Smooth muscle cell (in vitro differentiated cells): ENCODE measurements around the gene FGF11. TPM values are rescaled to one million over a fixed set of nuclear protein-coding genes. Genes with fewer than 3 reads are reported as not detected.

Experiments
- DNase-seq: peaks from one replicate; lab custom pipeline; 2025; ENCODE audit not compliant: unreplicated experiment; lab: John Stamatoyannopoulos, UW
- H2AFZ ChIP-seq: fragments of 200-600 bp; sonication (generic); 2 replicates; pipeline ENCODE4 v1.6.0; 2016; ENCODE audit warnings: antibody characterized with exemption, low read depth, mild to moderate bottlenecking
- H3F3A ChIP-seq: fragments of 200-600 bp; sonication (generic); 2 replicates; pipeline ENCODE4 v1.6.0; 2017; ENCODE audit warnings: antibody characterized with exemption, low read depth
- H3K27ac ChIP-seq: fragments of 200-600 bp; sonication (generic); 2 replicates; pipeline ENCODE4 v1.5.1; 2016; ENCODE audit warnings: low read depth, mild to moderate bottlenecking
- H3K27me3 ChIP-seq: fragments of 200-600 bp; sonication (generic); 2 replicates; pipeline ENCODE4 v1.6.1; 2016; ENCODE audit warnings: low read depth, mild to moderate bottlenecking
- H3K36me3 ChIP-seq: fragments of 200-600 bp; sonication (generic); 2 replicates; pipeline ENCODE4 v1.5.1; 2016; ENCODE audit warnings: low read depth
- H3K4me1 ChIP-seq: fragments of 200-600 bp; sonication (generic); 2 replicates; pipeline ENCODE4 v1.5.1; 2016; ENCODE audit warnings: low read depth
- H3K4me2 ChIP-seq: fragments of 200-600 bp; sonication (generic); 2 replicates; pipeline ENCODE4 v1.6.0; 2016; ENCODE audit warnings: mild to moderate bottlenecking
- H3K4me3 ChIP-seq: fragments of 200-600 bp; sonication (generic); 2 replicates; pipeline ENCODE4 v1.5.1; 2016; ENCODE audit warnings: mild to moderate bottlenecking
- H3K79me2 ChIP-seq: fragments of 200-600 bp; sonication (generic); 2 replicates; pipeline ENCODE4 v1.6.0; 2016; ENCODE audit warnings: low read depth, mild to moderate bottlenecking
- H3K9ac ChIP-seq: fragments of 200-600 bp; sonication (generic); 2 replicates; pipeline ENCODE4 v1.6.0; 2016; ENCODE audit warnings: low read depth
- H3K9me3 ChIP-seq: fragments of 200-600 bp; sonication (generic); replicated peaks from 2 replicates; pipeline ENCODE4 v1.5.1; 2016; ENCODE audit warnings: low read depth
- H4K20me1 ChIP-seq: fragments of 200-600 bp; sonication (generic); 2 replicates; pipeline ENCODE4 v1.6.0; 2016; ENCODE audit warnings: low read depth
- WGBS: methylation state at CpG from one replicate; pipeline ENCODE4 v1.1.7; 2016; ENCODE audit warnings: low lambda C conversion rate; 5-methylcytosine and 5-hydroxymethylcytosine counted together
- polyA plus RNA-seq: library from polyadenylated mRNA; unstranded; fragments of >200 nt; fragmentation: Nextera tagmentation; extraction: Ambion mirVana; gene quantifications from 2 replicates; pipeline ENCODE4 v1.2.1, GENCODE V29; 2016
- total RNA-seq: library from RNA; depleted of rRNA; stranded (reverse); fragments of >200 nt; gene quantifications from 2 replicates; pipeline ENCODE4 v1.2.3, GENCODE V29; 2014
- TF ChIP-seq, protein P1 (sequence below): fragments of 200-600 bp; sonication (generic); IDR thresholded peaks from 2 replicates; pipeline ENCODE4 v1.5.1; 2017; ENCODE audit warnings: borderline replicate concordance, mild to moderate bottlenecking, antibody characterized with exemption; ENCODE audit not compliant: insufficient read depth, poor library complexity, severe bottlenecking

Gene FGF11
- total and polyA plus RNA-seq, 2 experiments from 2014 or later: 13.9 to 21.3 TPM

DNA sequence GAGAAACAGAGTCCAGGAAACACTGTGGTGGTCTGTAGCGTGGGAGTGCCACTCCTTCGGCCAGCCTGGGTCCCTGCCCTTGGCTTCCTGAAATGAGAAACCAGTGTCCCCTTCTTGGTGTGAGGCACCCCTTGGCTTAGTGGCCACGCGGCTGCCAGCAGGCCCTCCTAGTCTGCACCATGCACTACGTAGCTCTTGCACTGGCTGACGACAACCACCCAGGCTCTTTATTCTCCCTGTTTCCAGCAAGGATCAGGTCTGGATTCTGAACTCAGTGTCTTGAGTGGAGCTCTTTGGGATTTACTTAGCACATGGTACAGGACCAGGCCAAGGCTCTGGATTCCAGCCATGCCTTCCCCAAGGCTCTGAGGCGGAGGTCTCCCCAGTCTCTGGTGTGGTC, 11.8 kb upstream of the FGF11 start:
- TF ChIP-seq, protein P1, sequence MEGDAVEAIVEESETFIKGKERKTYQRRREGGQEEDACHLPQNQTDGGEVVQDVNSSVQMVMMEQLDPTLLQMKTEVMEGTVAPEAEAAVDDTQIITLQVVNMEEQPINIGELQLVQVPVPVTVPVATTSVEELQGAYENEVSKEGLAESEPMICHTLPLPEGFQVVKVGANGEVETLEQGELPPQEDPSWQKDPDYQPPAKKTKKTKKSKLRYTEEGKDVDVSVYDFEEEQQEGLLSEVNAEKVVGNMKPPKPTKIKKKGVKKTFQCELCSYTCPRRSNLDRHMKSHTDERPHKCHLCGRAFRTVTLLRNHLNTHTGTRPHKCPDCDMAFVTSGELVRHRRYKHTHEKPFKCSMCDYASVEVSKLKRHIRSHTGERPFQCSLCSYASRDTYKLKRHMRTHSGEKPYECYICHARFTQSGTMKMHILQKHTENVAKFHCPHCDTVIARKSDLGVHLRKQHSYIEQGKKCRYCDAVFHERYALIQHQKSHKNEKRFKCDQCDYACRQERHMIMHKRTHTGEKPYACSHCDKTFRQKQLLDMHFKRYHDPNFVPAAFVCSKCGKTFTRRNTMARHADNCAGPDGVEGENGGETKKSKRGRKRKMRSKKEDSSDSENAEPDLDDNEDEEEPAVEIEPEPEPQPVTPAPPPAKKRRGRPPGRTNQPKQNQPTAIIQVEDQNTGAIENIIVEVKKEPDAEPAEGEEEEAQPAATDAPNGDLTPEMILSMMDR: no peak
- Histone ChIP-seq H3K4me3 (no peak overlapping the region), H3K36me3 (no peaks in the 10 kb centered on the region), H3K4me1 (no peaks in the 10 kb centered on the region), H3K9ac (no peak overlapping the region), H3K9me3 (no peaks in the 10 kb centered on the region), H3K27ac (no peak overlapping the region), H4K20me1 (no peaks in the 10 kb centered on the region), H3K79me2 (no peaks in the 10 kb centered on the region), H3K27me3 (no peaks in the 10 kb centered on the region), H3F3A (no peaks in the 10 kb centered on the region), H3K4me2 (no peak overlapping the region), H2AFZ (no peak overlapping the region)
- DNase-seq: no peak
- WGBS: 95% methylated on average over 7 of the region's 7 CpGs

DNA sequence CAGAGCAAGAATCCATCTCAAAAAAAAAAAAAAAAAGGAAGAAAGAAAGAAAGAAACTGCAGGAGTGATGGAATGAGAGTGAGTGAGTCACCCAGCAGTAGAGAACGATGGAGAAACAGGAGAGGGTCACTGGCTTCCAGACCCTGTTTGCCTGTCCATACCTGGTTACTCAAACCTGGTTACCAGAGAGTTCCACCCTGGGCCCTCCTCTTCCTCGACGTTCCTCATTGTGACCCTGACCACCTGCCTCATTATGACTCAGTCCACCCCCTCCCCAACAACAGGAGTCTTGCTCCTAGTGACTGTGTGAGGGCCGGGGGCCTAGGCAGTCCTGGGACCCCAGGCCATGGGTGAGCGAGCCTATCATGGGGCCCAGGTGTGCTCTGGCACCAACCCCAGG, 10.8 kb upstream of the FGF11 start, which contains the start of gene SPEM3:
Gene SPEM3, plus strand, starts transcription at position 301 of the 400 bp plus-strand sequence. Its CDS starts 46 bp downstream, at position 347.
- H4K20me1 ChIP-seq: no peaks in the 10 kb centered on the region
- no peak within 1 kb of the TSS for H2AFZ ChIP-seq
- H3K36me3 ChIP-seq: no peaks in the 10 kb centered on the region
- H3K4me2 ChIP-seq: no peak within 1 kb of the TSS
- H3K4me3 ChIP-seq: no peak within 1 kb of the TSS
- H3K27me3 ChIP-seq: no peaks in the 10 kb centered on the region
- WGBS: 84% methylated on average over 5 of the region's 5 CpGs
- TF ChIP-seq, protein P1: no peak
- H3K27ac ChIP-seq: no peak within 1 kb of the TSS
- no peak within 1 kb of the TSS for H3K9ac ChIP-seq
- H3K4me1 ChIP-seq: no peaks in the 10 kb centered on the region
- H3K9me3 ChIP-seq: no peaks in the 10 kb centered on the region
- no peaks in the 10 kb centered on the region for H3K79me2 ChIP-seq
- DNase-seq: no peak
- H3F3A ChIP-seq: no peaks in the 10 kb centered on the region

DNA sequence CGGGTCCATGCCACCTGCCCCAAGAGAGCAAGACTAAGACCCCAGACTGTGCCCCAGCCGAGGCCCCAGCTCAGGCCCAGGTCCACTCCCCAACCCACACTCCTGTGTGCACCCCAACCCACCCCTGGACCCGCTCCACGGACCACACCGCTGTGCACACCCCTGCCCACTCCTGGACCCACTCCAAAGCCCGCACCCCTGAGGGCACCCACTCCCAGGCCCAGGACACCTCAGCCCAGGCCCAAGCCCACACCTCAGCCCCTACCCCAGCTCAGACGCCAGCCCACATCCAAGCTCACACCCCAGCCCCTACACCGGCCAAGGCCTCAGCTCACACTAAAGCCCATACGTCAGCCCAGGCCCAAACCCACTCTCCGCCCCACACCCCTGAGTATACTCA, 9.6 kb upstream of the FGF11 start:
- H3K9me3 ChIP-seq: no peaks in the 10 kb centered on the region
- TF ChIP-seq, protein P1: no peak
- no peak overlapping the region for H3K9ac ChIP-seq
- H3K27ac ChIP-seq: no peak overlapping the region
- no peaks in the 10 kb centered on the region for H3K4me1 ChIP-seq
- H3F3A ChIP-seq: no peaks in the 10 kb centered on the region
- no peak for DNase-seq
- no peaks in the 10 kb centered on the region for H4K20me1 ChIP-seq
- 94% methylated on average over 3 of the region's 10 CpGs for WGBS
- no peak overlapping the region for H3K4me3 ChIP-seq
- H3K4me2 ChIP-seq: no peak overlapping the region
- no peaks in the 10 kb centered on the region for H3K36me3 ChIP-seq
- no peaks in the 10 kb centered on the region for H3K79me2 ChIP-seq
- H3K27me3 ChIP-seq: no peaks in the 10 kb centered on the region
- no peak overlapping the region for H2AFZ ChIP-seq

DNA sequence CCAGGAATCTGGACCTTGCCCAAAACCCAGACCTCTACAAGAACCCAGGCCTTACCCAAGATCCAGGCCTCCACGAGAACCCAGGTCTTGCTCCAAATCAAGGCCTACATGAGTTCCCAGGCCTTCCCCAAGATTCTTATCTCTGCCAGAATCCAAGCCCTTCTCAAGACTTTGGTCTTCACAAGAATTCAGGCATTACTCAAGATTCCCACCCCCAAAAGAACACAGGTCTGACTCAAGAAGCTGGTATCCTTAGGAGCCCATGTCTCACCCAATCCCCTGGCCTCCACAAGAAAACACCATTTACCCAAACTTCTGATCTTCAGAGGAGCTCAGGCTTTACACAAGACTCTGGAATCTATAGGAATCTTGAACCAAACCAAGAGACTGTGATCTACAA, 8.1 kb upstream of the FGF11 start:
- 84% methylated on average over 1 of the region's 1 CpG for WGBS
- no peaks in the 10 kb centered on the region for H3K27me3 ChIP-seq
- H3K36me3 ChIP-seq: no peaks in the 10 kb centered on the region
- TF ChIP-seq, protein P1: no peak
- H3K9me3 ChIP-seq: no peaks in the 10 kb centered on the region
- H3K79me2 ChIP-seq: no peaks in the 10 kb centered on the region
- no peaks in the 10 kb centered on the region for H4K20me1 ChIP-seq
- no peak for DNase-seq
- H2AFZ ChIP-seq: no peak overlapping the region
- no peak overlapping the region for H3K4me2 ChIP-seq
- no peak overlapping the region for H3K9ac ChIP-seq
- H3K4me3 ChIP-seq: no peak overlapping the region
- no peaks in the 10 kb centered on the region for H3K4me1 ChIP-seq
- no peak overlapping the region for H3K27ac ChIP-seq
- no peaks in the 10 kb centered on the region for H3F3A ChIP-seq
